Hair follicular keratinocyte (primary cell): ENCODE data around the gene CYSRT1. TPM values are rescaled to one million over a fixed set of nuclear protein-coding genes. Genes with fewer than 3 reads are reported as not detected.

Experiments used
- total RNA-seq: library from RNA; depleted of rRNA; stranded (reverse); fragments of >200 nt; gene quantifications from 2 replicates; pipeline ENCODE4 v1.2.3, GENCODE V29; 2015

The CYSRT1 gene, protein sequence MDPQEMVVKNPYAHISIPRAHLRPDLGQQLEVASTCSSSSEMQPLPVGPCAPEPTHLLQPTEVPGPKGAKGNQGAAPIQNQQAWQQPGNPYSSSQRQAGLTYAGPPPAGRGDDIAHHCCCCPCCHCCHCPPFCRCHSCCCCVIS
- 0.70 and 1.4 TPM in 2 replicates for total RNA-seq

GRCh38 chr9:137224830-137225694, at the start of gene CYSRT1:
Gene CYSRT1, plus strand, starts transcription at chr9:137225174. Its CDS starts 448 bp downstream, at chr9:137225622.

GRCh38 chr9:137188490-137189296, 36.3 kb upstream of the CYSRT1 start, which contains the start of the genes ANAPC2 and SSNA1:
Gene ANAPC2, minus strand, starts transcription at chr9:137188560. Its CDS starts 28 bp downstream, at chr9:137188532.
Gene SSNA1, plus strand, starts transcription at chr9:137188676. Its CDS starts 51 bp downstream, at chr9:137188727.

DNA sequence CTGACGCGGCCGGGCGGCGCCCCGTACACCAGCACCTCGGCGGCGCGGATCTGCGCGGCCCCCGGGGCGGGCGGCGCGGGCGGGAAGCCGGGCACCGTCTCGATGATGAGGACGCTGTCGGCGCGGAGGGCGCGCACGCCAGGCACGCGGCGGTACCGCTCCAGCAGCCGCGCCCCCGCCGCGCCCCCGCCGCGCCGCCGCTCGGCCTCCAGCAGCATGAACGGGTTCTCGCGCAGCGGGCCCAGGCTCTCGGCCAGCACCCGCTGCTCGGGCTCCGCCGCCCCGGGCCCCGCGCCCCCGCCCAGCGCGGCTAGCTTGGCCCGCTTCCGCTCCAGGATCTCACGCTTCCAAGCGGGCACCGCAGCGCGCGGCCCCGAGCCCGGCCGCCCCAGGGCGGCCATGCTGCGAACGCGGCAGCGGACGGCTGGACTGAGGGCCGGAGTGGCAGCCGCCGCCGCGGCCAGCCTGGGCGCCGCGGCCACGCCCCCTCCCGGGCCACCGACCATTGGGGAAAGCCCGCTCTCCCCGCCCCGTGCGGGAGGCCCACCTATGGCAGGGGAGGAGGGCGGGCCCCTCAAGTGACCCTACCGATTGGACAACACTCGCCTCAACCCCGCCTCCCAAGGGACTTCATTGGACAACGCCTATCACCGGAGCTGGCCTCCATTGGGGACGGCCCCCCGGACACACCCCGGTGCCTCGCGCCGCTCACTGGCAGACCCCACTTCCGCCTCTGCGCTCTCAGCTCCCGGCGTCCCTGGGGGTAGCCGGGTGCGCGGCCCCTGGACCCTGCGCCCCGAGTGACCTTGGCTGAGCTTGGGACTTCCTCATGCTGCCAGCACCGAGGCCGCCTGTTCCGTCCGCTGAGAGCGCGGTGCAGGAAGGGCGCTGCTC, 24.4 kb upstream of the CYSRT1 start, which contains the start of gene TPRN:
TPRN (minus strand) TSS at position 431 of the 894 bp plus-strand sequence; CDS start at position 401, 30 bp downstream.

GRCh38 chr9:137205126-137206069, 19.6 kb upstream of the CYSRT1 start, which contains the start of the genes NDOR1 and TMEM203:
Gene NDOR1, plus strand, starts transcription at chr9:137205700. Its CDS starts 78 bp downstream, at chr9:137205778.
Gene TMEM203, minus strand, starts transcription at chr9:137205648. Its CDS starts 234 bp downstream, at chr9:137205414.

GRCh38 chr9:137222190-137223077, 2.5 kb upstream of the CYSRT1 start, which contains the start of gene RNF208:
Gene RNF208, minus strand, starts transcription at chr9:137222240. Its CDS starts 1,028 bp downstream, at chr9:137221212.

DNA sequence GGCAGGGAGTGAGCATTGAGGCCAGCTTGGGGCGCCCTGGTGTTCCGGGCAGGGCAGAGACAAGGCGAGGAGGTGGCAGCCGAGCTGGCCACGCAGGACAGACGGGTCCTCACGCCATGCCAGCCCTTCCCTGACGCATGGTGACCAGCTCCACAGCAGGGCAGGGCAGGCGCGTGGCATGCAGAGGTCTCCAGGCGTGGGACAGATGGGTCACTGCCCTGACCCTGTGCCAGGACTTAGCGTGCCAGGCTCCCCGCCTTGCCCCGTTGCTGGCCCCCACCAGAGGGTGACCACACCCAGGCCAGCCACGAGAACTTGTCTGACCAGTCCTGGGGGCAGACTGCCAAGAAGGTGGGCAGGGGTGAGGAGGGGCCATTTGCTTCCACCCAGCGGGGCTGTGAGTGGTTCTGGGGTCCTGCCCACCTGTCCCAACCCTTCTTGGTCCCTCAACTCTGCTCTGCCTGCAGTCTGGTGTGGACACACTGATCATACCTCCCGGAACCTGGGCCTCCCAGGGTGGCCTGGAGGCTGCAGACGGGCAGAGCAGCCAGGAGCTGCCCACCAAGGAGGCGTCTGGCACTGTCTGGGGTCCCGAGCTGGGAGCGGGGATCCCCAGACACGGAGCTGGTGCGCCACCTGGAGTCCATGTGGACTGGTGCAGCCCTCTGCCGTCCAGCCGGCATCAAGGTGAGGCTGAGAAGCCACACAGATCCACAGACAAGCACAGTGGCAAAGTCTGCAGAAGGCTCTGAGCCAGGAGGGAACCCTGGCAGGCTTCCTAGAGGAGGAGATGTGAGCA, 2.3 kb downstream of the CYSRT1 start, which contains the start of gene RNF224:
RNF224 (plus strand) TSS at position 449 of the 799 bp plus-strand sequence. CDS start 834 bp downstream, outside the sequence.

DNA sequence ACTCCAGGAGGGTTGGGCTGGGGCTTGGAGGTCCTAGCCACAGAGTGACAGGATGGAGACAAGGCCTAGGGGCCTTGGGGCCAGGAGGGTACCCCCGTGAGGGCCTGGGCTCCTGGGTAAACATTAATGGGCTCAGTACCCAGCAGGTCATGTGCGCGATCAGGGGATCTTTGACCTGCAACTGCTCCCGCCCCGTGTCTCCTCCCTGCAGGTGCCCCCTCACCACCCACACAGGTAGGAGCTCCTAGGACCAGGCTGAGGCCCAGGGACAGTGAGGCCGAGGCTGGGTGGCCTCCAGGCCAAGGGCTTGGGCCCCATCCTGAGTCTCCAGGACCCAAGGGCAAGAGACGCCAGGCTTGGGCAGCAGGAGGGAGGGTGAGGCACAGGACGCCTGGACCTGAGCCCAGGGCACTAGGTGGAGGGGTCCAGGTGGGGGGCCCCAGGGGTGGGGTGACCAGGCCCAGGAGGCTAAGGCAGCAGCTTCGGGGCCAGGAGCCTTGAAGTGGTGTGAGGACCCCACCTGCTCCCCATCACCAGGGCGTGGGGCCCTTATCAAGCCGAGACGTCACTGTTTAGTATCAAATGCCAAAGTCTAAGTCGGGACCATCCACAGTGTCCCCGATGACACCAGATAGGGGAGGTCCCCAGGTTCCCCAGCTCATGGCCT, 5.9 kb downstream of the CYSRT1 start, which contains the start of gene SLC34A3:
SLC34A3 (plus strand) TSS at position 197 of the 667 bp plus-strand sequence. CDS start 802 bp downstream, outside the sequence.

GRCh38 chr9:137240841-137241489, 16.0 kb downstream of the CYSRT1 start, which contains the start of gene TUBB4B:
Gene TUBB4B, plus strand, starts transcription at chr9:137241287. Its CDS starts 74 bp downstream, at chr9:137241361.

DNA sequence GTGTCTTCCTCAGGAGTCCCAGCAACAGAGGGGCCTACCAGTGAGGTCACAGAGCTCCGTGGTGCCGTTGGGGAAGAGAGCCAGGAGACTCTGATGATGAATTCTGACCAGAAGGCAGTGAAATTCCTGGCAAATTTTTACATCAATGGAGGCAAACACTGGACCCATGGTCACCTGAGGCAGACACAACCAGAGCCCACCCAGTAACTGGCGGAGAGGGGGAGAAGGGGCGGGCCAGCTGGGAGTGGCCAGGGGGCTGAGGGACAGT, 26.2 kb downstream of the CYSRT1 start, which contains the start of gene STPG3:
STPG3 (plus strand) TSS at position 93 of the 268 bp plus-strand sequence; CDS start at position 94, 1 bp downstream.

DNA sequence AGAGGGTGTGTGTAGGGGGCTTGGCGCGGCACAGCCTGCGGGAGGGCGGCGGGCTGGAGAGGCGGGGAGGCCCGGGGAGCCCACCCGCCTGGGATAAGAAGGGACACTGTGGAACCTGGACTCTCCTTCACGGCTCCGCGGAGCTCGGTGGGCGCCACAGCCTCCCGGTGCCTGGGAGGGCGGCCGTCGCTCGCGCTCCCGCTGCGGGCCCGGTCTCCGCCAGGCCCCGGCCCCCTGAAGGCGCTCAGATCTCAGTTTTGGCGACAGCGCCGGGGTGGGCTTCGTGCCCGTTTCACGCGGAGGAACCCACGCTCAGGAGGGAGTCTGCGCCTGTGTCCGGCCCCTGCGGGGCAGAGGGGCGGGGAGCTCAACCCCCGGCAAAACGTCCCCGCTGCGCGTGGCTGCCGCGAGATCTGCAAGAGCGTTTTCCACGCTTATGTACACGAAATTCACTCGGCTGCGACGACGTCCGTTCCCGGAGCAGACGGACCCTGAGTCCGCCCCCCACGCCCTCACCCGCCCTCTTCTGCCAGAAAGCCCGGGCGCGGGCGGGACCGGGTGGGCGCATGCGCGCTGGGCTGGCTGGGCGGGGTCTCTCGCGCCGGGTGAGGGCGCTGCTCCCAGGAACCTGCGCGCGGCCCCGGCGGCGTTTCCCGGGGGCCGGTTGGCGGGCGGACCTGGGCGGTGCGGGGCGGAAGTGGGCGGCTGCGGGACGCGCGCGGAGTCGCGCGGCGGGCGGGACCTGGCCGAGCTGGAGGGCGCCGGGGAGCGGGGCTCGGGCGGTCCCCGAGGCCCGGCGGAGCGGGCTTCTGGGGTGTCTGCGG, 29.9 kb downstream of the CYSRT1 start, which contains the start of gene NELFB:
NELFB (plus strand) TSS at position 704 of the 824 bp plus-strand sequence.

Other genes with a start within 250 kb of the CYSRT1 start
- not detected in 2 replicates for gene PTGDS, start 247.7 kb upstream of the CYSRT1 start, total RNA-seq
- gene LCNL1, start 242.2 kb upstream of the CYSRT1 start, total RNA-seq, result not detected in 2 replicates
- 45.6 and 54.8 TPM in 2 replicates for gene PAXX, start 232.8 kb upstream of the CYSRT1 start, total RNA-seq
- gene CLIC3, start 228.6 kb upstream of the CYSRT1 start, total RNA-seq, result 3.3 and 8.7 TPM in 2 replicates
- 0.95 and 5.2 TPM in 2 replicates for gene ABCA2, start 196.9 kb upstream of the CYSRT1 start, total RNA-seq
- gene FUT7, start 193.1 kb upstream of the CYSRT1 start, total RNA-seq, result not detected in 2 replicates
- gene NPDC1, start 179.0 kb upstream of the CYSRT1 start, total RNA-seq, result 2.9 and 9.0 TPM in 2 replicates
- gene ENTPD2, start 171.1 kb upstream of the CYSRT1 start, total RNA-seq, result 0.11 and 0.39 TPM in 2 replicates
- gene SAPCD2, start 154.6 kb upstream of the CYSRT1 start, total RNA-seq, result 4.0 and 10.3 TPM in 2 replicates
- 1.2 and 3.8 TPM in 2 replicates for gene UAP1L1, start 147.7 kb upstream of the CYSRT1 start, total RNA-seq
- gene MAN1B1, start 138.2 kb upstream of the CYSRT1 start, total RNA-seq, result 63.0 and 80.3 TPM in 2 replicates
- 25.3 and 29.1 TPM in 2 replicates for gene DPP7, start 110.4 kb upstream of the CYSRT1 start, total RNA-seq
- gene GRIN1, start 86.0 kb upstream of the CYSRT1 start, total RNA-seq, result 0.04 and 0.23 TPM in 2 replicates
- not detected in 2 replicates for gene LRRC26, start 55.1 kb upstream of the CYSRT1 start, total RNA-seq
- gene TMEM210, start 53.1 kb upstream of the CYSRT1 start, total RNA-seq, result not detected in 2 replicates
- 8.4 and 11.1 TPM in 2 replicates for gene ANAPC2, start 36.6 kb upstream of the CYSRT1 start, total RNA-seq
- 95.3 and 137 TPM in 2 replicates for gene SSNA1, start 36.5 kb upstream of the CYSRT1 start, total RNA-seq
- 4.9 and 6.7 TPM in 2 replicates for gene TPRN, start 24.4 kb upstream of the CYSRT1 start, total RNA-seq
- 29.0 and 40.6 TPM in 2 replicates for gene TMEM203, start 19.5 kb upstream of the CYSRT1 start, total RNA-seq
- gene NDOR1, start 19.5 kb upstream of the CYSRT1 start, total RNA-seq, result 9.0 and 11.4 TPM in 2 replicates
- gene RNF208, start 2.9 kb upstream of the CYSRT1 start, total RNA-seq, result 0.23 TPM in 1 of 2 replicates, not detected in the other
- 0.15 TPM in 1 of 2 replicates, not detected in the other for gene RNF224, start 2.3 kb downstream of the CYSRT1 start, total RNA-seq
- gene SLC34A3, start 5.7 kb downstream of the CYSRT1 start, total RNA-seq, result not detected in 2 replicates
- 439 and 1,151 TPM in 2 replicates for gene TUBB4B, start 16.1 kb downstream of the CYSRT1 start, total RNA-seq
- not detected in 2 replicates for gene STPG3, start 26.1 kb downstream of the CYSRT1 start, total RNA-seq
- 45.1 and 51.7 TPM in 2 replicates for gene NELFB, start 30.2 kb downstream of the CYSRT1 start, total RNA-seq
- 17.8 and 24.2 TPM in 2 replicates for gene TOR4A, start 52.6 kb downstream of the CYSRT1 start, total RNA-seq
- 1.1 and 2.2 TPM in 2 replicates for gene NRARP, start 77.1 kb downstream of the CYSRT1 start, total RNA-seq
- 4.6 and 8.9 TPM in 2 replicates for gene EXD3, start 198.0 kb downstream of the CYSRT1 start, total RNA-seq
- 0.31 TPM in 1 of 2 replicates, not detected in the other for gene NOXA1, start 198.2 kb downstream of the CYSRT1 start, total RNA-seq
- not detected in 2 replicates for gene ENTPD8, start 216.2 kb downstream of the CYSRT1 start, total RNA-seq
- gene NSMF, start 234.2 kb downstream of the CYSRT1 start, total RNA-seq, result 48.9 and 50.7 TPM in 2 replicates